Endothelial cell of umbilical vein (primary cell): ENCODE results near the gene CCNH. TPM values are rescaled to one million over a fixed set of nuclear protein-coding genes. Genes with fewer than 3 reads are reported as not detected.

Experiments used
- BruUV-seq: library from RNA; stranded (reverse); fragments of 400-500 nt; replicated peaks from 2 replicates; lab custom pipeline; 2021; lab: Mats Ljungman, UMichigan
- CTCF ChIA-PET: fragments of 300-600, 350-600 bp; sonication (Branson Sonifier 250); formaldehyde crosslinking; loops from one replicate; lab custom pipeline; 2021; ENCODE audit warnings: antibody characterized with exemption, inconsistent platforms; lab: Charles Lee
- POLR2A ChIA-PET: fragments of 300-600, 350-600 bp; sonication (Branson Sonifier 250); formaldehyde crosslinking; loops from one replicate; lab custom pipeline; 2021; ENCODE audit warnings: antibody characterized with exemption, inconsistent platforms; lab: Charles Lee
- DNase-seq: peaks from one replicate; pipeline ENCODE4 v3.0.0-alpha.2; 2011; ENCODE audit warnings: low read depth, low spot score
- FAIRE-seq: peaks from 2 replicates; lab custom pipeline; 2011; peaks lifted over from hg19 to GRCh38; lab: Jason Lieb, UNC
- H2AFZ ChIP-seq: 2 replicates; pipeline ENCODE4 v1.6.0; 2012; ENCODE audit warnings: low read depth, low read length, control low read depth, inconsistent platforms
- H3K27ac ChIP-seq: 2 replicates; pipeline ENCODE4 v1.5.1; 2011; ENCODE audit warnings: low read depth, mild to moderate bottlenecking, control low read depth, low read length, moderate library complexity; ENCODE audit not compliant: insufficient read depth
- H3K27me3 ChIP-seq, 2 experiments: 2 replicates each; pipeline versions ENCODE4 v1.6.0 to v1.6.1; 2011; ENCODE audit warnings: low read length in 2 of 2, mixed read lengths in 1 of 2; ENCODE audit not compliant: control insufficient read depth in 2 of 2, insufficient read depth in 2 of 2
- H3K36me3 ChIP-seq, 2 experiments: 2 replicates in 1 of 2; 3 replicates in 1 of 2; pipeline ENCODE4 v1.5.1; 2011; ENCODE audit warnings: low read length in 2 of 2, mild to moderate bottlenecking in 1 of 2, moderate library complexity in 1 of 2; ENCODE audit not compliant: control insufficient read depth in 2 of 2, insufficient read depth in 2 of 2; ENCODE audit errors: extremely low read depth in 1 of 2
- H3K4me1 ChIP-seq: 3 replicates; pipeline ENCODE4 v1.5.1; 2011; ENCODE audit warnings: mild to moderate bottlenecking, low read length; ENCODE audit not compliant: control insufficient read depth, insufficient read depth; ENCODE audit errors: extremely low read depth
- H3K4me2 ChIP-seq: 2 replicates; pipeline ENCODE4 v1.6.1; 2011; ENCODE audit warnings: low read length, control low read depth, mixed read lengths; ENCODE audit not compliant: insufficient read depth
- H3K4me3 ChIP-seq, 3 experiments: fragments of 200-600 bp in 1 of 3; sonication (generic), shearing (Covaris generic) in 1 of 3; replicated peaks in 1 of 3; 2 replicates each; pipeline ENCODE4 v1.5.1; 2011 to 2016; ENCODE audit warnings: control low read depth in 3 of 3, low read length in 3 of 3, mild to moderate bottlenecking in 2 of 3, inconsistent platforms in 1 of 3, low read depth in 1 of 3, moderate library complexity in 1 of 3; ENCODE audit not compliant: insufficient read depth in 1 of 3
- H3K79me2 ChIP-seq: 2 replicates; pipeline ENCODE4 v1.6.0; 2012; ENCODE audit warnings: low read length, inconsistent platforms; ENCODE audit not compliant: control insufficient read depth, insufficient read depth
- H3K9ac ChIP-seq: replicated peaks from 2 replicates; pipeline ENCODE3; 2011; ENCODE audit warnings: low read length, control low read depth; ENCODE audit not compliant: insufficient read depth; ENCODE audit errors: extremely low read depth
- H3K9me1 ChIP-seq: replicated peaks from 3 replicates; pipeline ENCODE4 v1.6.0; 2011; ENCODE audit warnings: mild to moderate bottlenecking, low read length; ENCODE audit not compliant: control insufficient read depth, insufficient read depth; ENCODE audit errors: extremely low read depth
- H3K9me3 ChIP-seq: replicated peaks from 2 replicates; pipeline ENCODE4 v1.5.1; 2012; ENCODE audit warnings: low read length, inconsistent platforms; ENCODE audit not compliant: control insufficient read depth, insufficient read depth
- H4K20me1 ChIP-seq: replicated peaks from 2 replicates; pipeline ENCODE3; 2011; ENCODE audit warnings: mild to moderate bottlenecking, low read length; ENCODE audit not compliant: control insufficient read depth, insufficient read depth; ENCODE audit errors: extremely low read depth
- EZH2 ChIP-seq: IDR thresholded peaks from 2 replicates; pipeline ENCODE4 v1.6.1; 2012; ENCODE audit warnings: borderline replicate concordance, low read depth, mild to moderate bottlenecking, moderate library complexity, low read length, inconsistent platforms; ENCODE audit not compliant: severe bottlenecking
- FOS ChIP-seq: IDR thresholded peaks from 2 replicates; pipeline ENCODE4 v1.6.1; 2011; ENCODE audit warnings: mild to moderate bottlenecking, low read length, moderate library complexity, borderline replicate concordance; ENCODE audit not compliant: insufficient read depth
- GATA2 ChIP-seq: IDR thresholded peaks from 2 replicates; pipeline ENCODE4 v1.7.0; 2011; ENCODE audit warnings: low read depth, mild to moderate bottlenecking, moderate library complexity, mixed read lengths, low read length; ENCODE audit not compliant: insufficient read length, insufficient read depth
- JUN ChIP-seq: IDR thresholded peaks from 2 replicates; pipeline ENCODE4 v1.6.1; 2011; ENCODE audit warnings: borderline replicate concordance, low read depth; ENCODE audit not compliant: insufficient read length, insufficient read depth
- MYC ChIP-seq: IDR thresholded peaks from one replicate; pipeline ENCODE4 v1.6.1; 2011; ENCODE audit warnings: mild to moderate bottlenecking, low read depth, low read length
- POLR2A ChIP-seq: IDR thresholded peaks from 2 replicates; pipeline ENCODE4 v1.6.1; 2012; ENCODE audit warnings: low read depth, mild to moderate bottlenecking, control low read depth, low read length
- POLR2AphosphoS5 ChIP-seq: IDR thresholded peaks from 2 replicates; pipeline ENCODE4 v1.6.1; 2012; ENCODE audit warnings: low read depth, mild to moderate bottlenecking, control low read depth, low read length, moderate library complexity; ENCODE audit not compliant: insufficient read depth
- dilution Hi-C: fragments of 300-500 bp; cut with MboI; formaldehyde crosslinking; loops from one replicate; pipeline ENCODE4 v1.15.0; 2019; ENCODE audit warnings: low sequenced_read_pairs; ENCODE audit not compliant: extremely low pct_ligation_motif_present
- intact Hi-C: fragments of 100-400 bp; cut with micrococcal nuclease; formaldehyde crosslinking; loops from one replicate; pipeline ENCODE4 v1.10.0; 2022
- polyA plus RNA-seq, 4 experiments: library from polyadenylated mRNA; depleted of rRNA in 3 of 4; stranded (reverse) in 3 of 4; unstranded in 1 of 4; fragments of >200 nt; gene quantifications; 2 replicates each; pipeline versions ENCODE4 v1.2.1 to v1.2.3, GENCODE V29; 2011 to 2012; ENCODE audit warnings: missing spikeins in 1 of 4
- total RNA-seq: library from RNA; stranded (reverse); gene quantifications from 2 replicates; pipeline ENCODE4 v1.2.3, GENCODE V29; 2021
- TF ChIP-seq, protein P1 (sequence below): IDR thresholded peaks from 2 replicates; pipeline ENCODE4 v1.6.1; 2011; ENCODE audit not compliant: insufficient read depth, insufficient read length
- TF ChIP-seq, protein P2 (sequence below), 2 donors: IDR thresholded peaks; 1 replicate in 1 of 2; 2 replicates in 1 of 2; pipeline ENCODE4 v1.5.1; 2011; ENCODE audit warnings: low read length in 2 of 2, mild to moderate bottlenecking in 2 of 2, moderate library complexity in 2 of 2, control low read depth in 1 of 2, inconsistent platforms in 1 of 2, low read depth in 1 of 2; ENCODE audit not compliant: insufficient read depth in 1 of 2; ENCODE audit errors: extremely low read depth in 1 of 2

The CCNH gene
- total and polyA plus RNA-seq, 2 donors (not counting 3 experiments of a cell fraction or from before 2014, with no cell fraction given) = 47.9 to 50.6 TPM

DNA sequence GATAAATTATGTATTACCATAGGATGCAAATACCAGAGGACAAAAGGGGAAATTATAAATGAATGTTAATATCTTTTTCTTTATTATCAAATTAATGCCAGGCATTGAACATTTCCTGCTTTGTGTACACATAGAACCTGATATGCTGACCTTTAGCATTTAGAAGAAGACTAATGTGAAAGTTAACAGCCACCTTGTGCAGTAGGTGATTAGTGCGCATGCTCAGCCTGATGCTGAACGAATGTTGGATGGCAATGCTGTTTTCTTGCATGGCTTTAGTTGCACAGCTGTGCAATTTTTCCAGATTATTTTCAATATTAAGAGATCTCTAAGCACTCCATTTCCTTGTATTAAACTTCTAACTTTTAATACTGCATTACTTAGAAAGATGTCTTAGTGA lies 45.5 kb downstream of the CCNH start:
- TF ChIP-seq POLR2AphosphoS5 (no peak), EZH2 (no peak), JUN (no peak)
- Histone ChIP-seq H3K27ac (no peak overlapping the region), H2AFZ (no peak overlapping the region), H3K27me3 (no peaks in the 10 kb centered on the region), H3K79me2 (peaks cover 1% of the 10 kb centered on the region), H3K9ac (no peak overlapping the region), H3K4me2 (no peak overlapping the region), H3K4me3 (no peak overlapping the region), H3K9me3 (no peaks in the 10 kb centered on the region), H3K9me1 (no peaks in the 10 kb centered on the region), H3K36me3 (peaks cover 2 to 8% of the 10 kb centered on the region in 2 experiments), H3K4me1 (peaks cover 2% of the 10 kb centered on the region), H4K20me1 (peaks cover 2% of the 10 kb centered on the region)
- dilution Hi-C loops = no loop called here
- no peak for FAIRE-seq
- intact Hi-C loops = no loop called here
- ChIA-PET CTCF (no interaction called here), POLR2A (no interaction called here)
- DNase-seq = no peak
- BruUV-seq = no TSS peak

DNA sequence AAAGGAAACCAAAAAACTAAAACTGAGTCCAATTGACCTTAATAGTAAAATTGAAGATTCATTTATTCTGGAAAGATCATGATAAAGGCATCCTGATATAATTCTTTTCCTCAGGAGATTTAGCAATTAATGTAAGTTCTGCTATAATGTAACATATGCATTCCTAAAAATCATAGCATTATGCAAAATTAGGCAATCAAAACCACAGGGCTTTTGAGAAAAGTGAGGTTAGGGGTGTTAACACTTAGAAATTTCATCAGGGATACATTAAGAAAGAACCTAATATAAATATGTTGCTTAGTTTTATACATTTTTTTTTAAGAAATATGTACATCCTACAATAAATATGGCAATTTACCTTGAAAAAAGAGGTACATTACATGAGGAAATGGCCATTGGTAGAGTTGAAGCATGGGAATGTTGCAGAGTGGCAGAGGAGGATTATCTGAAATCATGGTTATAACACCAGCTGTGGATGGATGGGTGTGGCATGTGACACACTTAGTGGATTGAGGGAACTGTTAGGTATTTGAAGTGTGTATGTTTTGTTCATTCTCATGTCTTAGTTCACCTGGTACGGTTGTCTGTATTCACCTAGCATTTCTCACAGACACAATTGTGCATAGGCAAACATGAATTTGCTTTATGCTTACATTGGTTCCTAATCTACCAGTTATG lies 51.1 kb downstream of the CCNH start:
- Histone ChIP-seq H3K79me2 (no peaks in the 10 kb centered on the region), H3K27me3 (no peaks in the 10 kb centered on the region), H3K4me3 (no peak overlapping the region), H3K9ac (no peak overlapping the region), H2AFZ (no peak overlapping the region), H3K27ac (no peak overlapping the region), H3K4me1 (peaks cover 2% of the 10 kb centered on the region), H3K9me3 (no peaks in the 10 kb centered on the region), H3K4me2 (no peak overlapping the region), H4K20me1 (no peaks in the 10 kb centered on the region), H3K36me3 (peaks cover 0 to 2% of the 10 kb centered on the region in 2 experiments), H3K9me1 (no peaks in the 10 kb centered on the region)
- TF ChIP-seq FOS (no peak), GATA2 (no peak), JUN (no peak), POLR2A (no peak), POLR2AphosphoS5 (no peak), EZH2 (no peak), MYC (no peak)
- TF ChIP-seq, protein P1, sequence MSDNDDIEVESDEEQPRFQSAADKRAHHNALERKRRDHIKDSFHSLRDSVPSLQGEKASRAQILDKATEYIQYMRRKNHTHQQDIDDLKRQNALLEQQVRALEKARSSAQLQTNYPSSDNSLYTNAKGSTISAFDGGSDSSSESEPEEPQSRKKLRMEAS = no peak
- TF ChIP-seq, protein P2, sequence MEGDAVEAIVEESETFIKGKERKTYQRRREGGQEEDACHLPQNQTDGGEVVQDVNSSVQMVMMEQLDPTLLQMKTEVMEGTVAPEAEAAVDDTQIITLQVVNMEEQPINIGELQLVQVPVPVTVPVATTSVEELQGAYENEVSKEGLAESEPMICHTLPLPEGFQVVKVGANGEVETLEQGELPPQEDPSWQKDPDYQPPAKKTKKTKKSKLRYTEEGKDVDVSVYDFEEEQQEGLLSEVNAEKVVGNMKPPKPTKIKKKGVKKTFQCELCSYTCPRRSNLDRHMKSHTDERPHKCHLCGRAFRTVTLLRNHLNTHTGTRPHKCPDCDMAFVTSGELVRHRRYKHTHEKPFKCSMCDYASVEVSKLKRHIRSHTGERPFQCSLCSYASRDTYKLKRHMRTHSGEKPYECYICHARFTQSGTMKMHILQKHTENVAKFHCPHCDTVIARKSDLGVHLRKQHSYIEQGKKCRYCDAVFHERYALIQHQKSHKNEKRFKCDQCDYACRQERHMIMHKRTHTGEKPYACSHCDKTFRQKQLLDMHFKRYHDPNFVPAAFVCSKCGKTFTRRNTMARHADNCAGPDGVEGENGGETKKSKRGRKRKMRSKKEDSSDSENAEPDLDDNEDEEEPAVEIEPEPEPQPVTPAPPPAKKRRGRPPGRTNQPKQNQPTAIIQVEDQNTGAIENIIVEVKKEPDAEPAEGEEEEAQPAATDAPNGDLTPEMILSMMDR (IDR thresholded peaks at IDR 0.05; ENCODE audit: extremely low read depth in 1 of 2, insufficient read depth in 1 of 2, low read depth in 1 of 2, low read length in 2 of 2) = no peak
- no peak for FAIRE-seq
- intact Hi-C loops = no loop called here
- no TSS peak for BruUV-seq
- ChIA-PET CTCF (no interaction called here), POLR2A (no interaction called here)
- dilution Hi-C loops = no loop called here
- no peak for DNase-seq
